Caco-2 (cell line): ENCODE data around the gene MAK. TPM values are rescaled to one million over a fixed set of nuclear protein-coding genes. Genes with fewer than 3 reads are reported as not detected.

Source experiments
- BruUV-seq: library from RNA; stranded (reverse); fragments of 400-500 nt; replicated peaks from 2 replicates; lab custom pipeline; 2021; lab: Mats Ljungman, UMichigan
- CTCF ChIA-PET: fragments of 300-600 bp; sonication (Branson Sonifier 250); formaldehyde crosslinking; loops from one replicate; lab custom pipeline; 2022; ENCODE audit warnings: antibody characterized with exemption; lab: Charles Lee
- POLR2A ChIA-PET: fragments of 300-600 bp; sonication (Branson Sonifier 250); formaldehyde crosslinking; loops from one replicate; lab custom pipeline; 2022; ENCODE audit warnings: antibody characterized with exemption; lab: Charles Lee
- DNase-seq, 2 experiments: peaks; one replicate each; pipeline versions ENCODE4 v3.0.0 to v3.0.0-alpha.2; 2020 to 2022
- H3K27me3 ChIP-seq: replicated peaks from 2 replicates; pipeline ENCODE4 v1.6.0; 2011; ENCODE audit warnings: low read length; ENCODE audit not compliant: control insufficient read depth, insufficient read depth
- H3K36me3 ChIP-seq: 2 replicates; pipeline ENCODE4 v1.5.1; 2011; ENCODE audit warnings: low read length; ENCODE audit not compliant: control insufficient read depth, insufficient read depth
- H3K4me1 ChIP-seq: fragments of 250-450 bp; sonication (Bioruptor Pico); 2 replicates; pipeline ENCODE4 v1.5.1; 2020; ENCODE audit warnings: mild to moderate bottlenecking
- H3K4me3 ChIP-seq: 2 replicates; pipeline ENCODE4 v1.5.1; 2011; ENCODE audit warnings: low read depth, mild to moderate bottlenecking, control low read depth, low read length
- H3K9me3 ChIP-seq: fragments of 250-450 bp; sonication (Bioruptor Pico); 2 replicates; pipeline ENCODE4 v1.5.1; 2020; ENCODE audit warnings: mild to moderate bottlenecking, moderate library complexity
- H3K27ac Mint-ChIP-seq: one replicate; pipeline ENCODE4 v1.8.0; 2022; ENCODE audit warnings: mixed read lengths; ENCODE audit not compliant: unreplicated experiment
- H3K27me3 Mint-ChIP-seq: one replicate; pipeline ENCODE4 v1.8.0; 2022; ENCODE audit warnings: mixed read lengths; ENCODE audit not compliant: insufficient read depth, unreplicated experiment
- H3K36me3 Mint-ChIP-seq: one replicate; pipeline ENCODE4 v1.8.0; 2022; ENCODE audit warnings: mild to moderate bottlenecking, mixed read lengths; ENCODE audit not compliant: insufficient read depth, unreplicated experiment
- H3K4me1 Mint-ChIP-seq: one replicate; pipeline ENCODE4 v1.8.0; 2022; ENCODE audit warnings: low read depth, mixed read lengths; ENCODE audit not compliant: unreplicated experiment
- H3K4me3 Mint-ChIP-seq: one replicate; pipeline ENCODE4 v1.8.0; 2022; ENCODE audit warnings: mild to moderate bottlenecking, moderate library complexity, mixed read lengths; ENCODE audit not compliant: unreplicated experiment
- H3K9me3 Mint-ChIP-seq: one replicate; pipeline ENCODE4 v1.8.0; 2022; ENCODE audit warnings: mixed read lengths; ENCODE audit not compliant: unreplicated experiment
- CTCF ChIP-seq, 2 experiments: fragments of 200-600 bp in 1 of 2; IDR thresholded peaks; 1 replicate in 1 of 2; 2 replicates in 1 of 2; pipeline versions ENCODE4 v1.5.1 to v1.8.0; 2011 to 2022; ENCODE audit warnings: antibody characterized with exemption in 1 of 2, control low read depth in 1 of 2, inconsistent platforms in 1 of 2, low read depth in 1 of 2, low read length in 1 of 2, mild to moderate bottlenecking in 1 of 2, moderate library complexity in 1 of 2; ENCODE audit not compliant: insufficient read depth in 1 of 2, severe bottlenecking in 1 of 2, unreplicated experiment in 1 of 2
- intact Hi-C: fragments of 100-400 bp; cut with micrococcal nuclease; formaldehyde crosslinking; loops from one replicate; pipeline ENCODE4 v1.10.0; 2022; ENCODE audit not compliant: unreplicated experiment
- total RNA-seq: library from RNA; stranded (reverse); gene quantifications from 2 replicates; pipeline ENCODE4 v1.2.3, GENCODE V29; 2022

MAK gene
- total RNA-seq, 1 experiment from 2014 or later: 0.16 TPM

- Histone ChIP-seq H3K9me3 (no peaks in the 10 kb centered on the region), H3K4me3 (no peak overlapping the region), H3K36me3 (no peaks in the 10 kb centered on the region), H3K27me3 (no peaks in the 10 kb centered on the region), H3K4me1 (no peaks in the 10 kb centered on the region)
- H3K27me3 Mint-ChIP-seq: no peaks in the 10 kb centered on the region
- intact Hi-C loops: no loop called here
- H3K4me3 Mint-ChIP-seq: no peak overlapping the region
- no peak for TF ChIP-seq CTCF (IDR thresholded peaks at IDR 0.05; ENCODE audit: insufficient read depth in 1 of 2, low read depth in 1 of 2, low read length in 1 of 2, severe bottlenecking in 1 of 2, unreplicated experiment in 1 of 2)
- H3K36me3 Mint-ChIP-seq: no peaks in the 10 kb centered on the region
- peak in 1 of 2 experiments; percentile 9 for DNase-seq
- POLR2A ChIA-PET: no interaction called here
- no peak overlapping the region for H3K27ac Mint-ChIP-seq
- H3K4me1 Mint-ChIP-seq: no peaks in the 10 kb centered on the region
- H3K9me3 Mint-ChIP-seq: no peaks in the 10 kb centered on the region
- CTCF ChIA-PET: no interaction called here
- no TSS peak for BruUV-seq
Observed at GRCh38 chr6:10809098-10809497, 29.2 kb downstream of the MAK start.

DNA sequence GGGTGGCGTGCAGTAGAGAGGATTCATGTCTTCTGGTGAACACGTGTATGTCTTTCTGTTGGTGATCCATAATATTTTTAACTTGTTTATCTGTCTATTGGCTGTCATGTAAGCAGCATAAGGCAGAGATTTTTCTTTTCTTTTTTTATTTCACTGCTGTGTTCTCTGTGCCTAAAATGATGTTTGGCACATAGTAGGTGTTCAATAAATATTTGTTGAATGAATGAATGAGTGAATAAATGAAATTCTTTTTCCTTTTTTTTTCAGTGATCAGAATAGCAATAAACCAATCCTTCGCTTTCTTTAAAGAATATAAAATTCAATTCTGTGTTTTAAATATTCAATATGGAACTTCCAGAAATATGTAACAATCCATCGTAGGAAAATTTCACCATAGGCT lies 30.0 kb downstream of the MAK start:
- Mint-ChIP-seq H3K36me3 (no peaks in the 10 kb centered on the region), H3K4me1 (no peaks in the 10 kb centered on the region), H3K27ac (no peak overlapping the region), H3K27me3 (no peaks in the 10 kb centered on the region), H3K4me3 (no peak overlapping the region), H3K9me3 (no peaks in the 10 kb centered on the region)
- no peaks in the 10 kb centered on the region for H3K4me1 ChIP-seq
- no peak for TF ChIP-seq CTCF (IDR thresholded peaks at IDR 0.05; ENCODE audit: insufficient read depth in 1 of 2, low read depth in 1 of 2, low read length in 1 of 2, severe bottlenecking in 1 of 2, unreplicated experiment in 1 of 2)
- H3K36me3 ChIP-seq: no peaks in the 10 kb centered on the region
- H3K9me3 ChIP-seq: no peaks in the 10 kb centered on the region
- H3K27me3 ChIP-seq: no peaks in the 10 kb centered on the region
- ChIA-PET POLR2A (no interaction called here), CTCF (no interaction called here)
- intact Hi-C loops: no loop called here
- BruUV-seq: no TSS peak
- no peak for DNase-seq
- H3K4me3 ChIP-seq: no peak overlapping the region

- no peak overlapping the region for H3K4me3 Mint-ChIP-seq
- peak; percentile 54 to 73 for DNase-seq
- peak; percentile 88 to 97 for TF ChIP-seq CTCF (IDR thresholded peaks at IDR 0.05; ENCODE audit: insufficient read depth in 1 of 2, low read depth in 1 of 2, low read length in 1 of 2, severe bottlenecking in 1 of 2, unreplicated experiment in 1 of 2)
- Histone ChIP-seq H3K36me3 (no peaks in the 10 kb centered on the region), H3K4me1 (no peaks in the 10 kb centered on the region), H3K4me3 (no peak overlapping the region), H3K9me3 (no peaks in the 10 kb centered on the region), H3K27me3 (no peaks in the 10 kb centered on the region)
- ChIA-PET POLR2A (no interaction called here), CTCF (interaction anchor here (0.8 to 2.2 kb wide), 4 partner anchors 78 to 323 kb away, joined by 3 to 17 read pairs (median 4); partner anchors contain the start of genes C6orf52, PAK1IP1 and TMEM14C)
- peaks cover 7% of the 10 kb centered on the region for H3K4me1 Mint-ChIP-seq
- no TSS peak for BruUV-seq
- H3K9me3 Mint-ChIP-seq: no peaks in the 10 kb centered on the region
- intact Hi-C loops: loop anchor here (1.0 to 2.0 kb wide), 6 partner anchors 43 to 323 kb away; no protein-coding TSS in a partner anchor
- no peak overlapping the region for H3K27ac Mint-ChIP-seq
- H3K36me3 Mint-ChIP-seq: peaks cover 6% of the 10 kb centered on the region
- H3K27me3 Mint-ChIP-seq: no peaks in the 10 kb centered on the region
Observed at GRCh38 chr6:10801224-10801848, 37.0 kb downstream of the MAK start.
